H7 (cell line): ENCODE results near the gene ATP11A. TPM values are rescaled to one million over a fixed set of nuclear protein-coding genes. Genes with fewer than 3 reads are reported as not detected.
"Not testable (repeated sequence)": the region's sequence is repeated elsewhere in the genome, so short reads cannot be mapped to it uniquely, and the experiment has no call there.

Experiments used
- DNase-seq: peaks from one replicate; pipeline ENCODE4 v3.0.0; 2012
- H3K27me3 ChIP-seq: 2 replicates; pipeline ENCODE4 v1.6.0; 2011; ENCODE audit warnings: mild to moderate bottlenecking, low read length; ENCODE audit not compliant: control insufficient read depth, insufficient read depth
- H3K36me3 ChIP-seq: replicated peaks from 2 replicates; pipeline ENCODE4 v1.5.1; 2011; ENCODE audit warnings: low read length; ENCODE audit not compliant: control insufficient read depth, insufficient read depth
- H3K4me3 ChIP-seq: 2 replicates; pipeline ENCODE4 v1.5.1; 2011; ENCODE audit warnings: low read depth, mild to moderate bottlenecking, control low read depth, low read length, moderate library complexity; ENCODE audit not compliant: insufficient read depth
- total RNA-seq: library from RNA; depleted of rRNA; stranded (reverse); fragments of >200 nt; shearing (Covaris generic); gene quantifications from 2 replicates; pipeline ENCODE4 v1.2.3, GENCODE V29; 2014

The ATP11A gene
- total RNA-seq, 1 experiment from 2014 or later = 9.9 TPM

DNA sequence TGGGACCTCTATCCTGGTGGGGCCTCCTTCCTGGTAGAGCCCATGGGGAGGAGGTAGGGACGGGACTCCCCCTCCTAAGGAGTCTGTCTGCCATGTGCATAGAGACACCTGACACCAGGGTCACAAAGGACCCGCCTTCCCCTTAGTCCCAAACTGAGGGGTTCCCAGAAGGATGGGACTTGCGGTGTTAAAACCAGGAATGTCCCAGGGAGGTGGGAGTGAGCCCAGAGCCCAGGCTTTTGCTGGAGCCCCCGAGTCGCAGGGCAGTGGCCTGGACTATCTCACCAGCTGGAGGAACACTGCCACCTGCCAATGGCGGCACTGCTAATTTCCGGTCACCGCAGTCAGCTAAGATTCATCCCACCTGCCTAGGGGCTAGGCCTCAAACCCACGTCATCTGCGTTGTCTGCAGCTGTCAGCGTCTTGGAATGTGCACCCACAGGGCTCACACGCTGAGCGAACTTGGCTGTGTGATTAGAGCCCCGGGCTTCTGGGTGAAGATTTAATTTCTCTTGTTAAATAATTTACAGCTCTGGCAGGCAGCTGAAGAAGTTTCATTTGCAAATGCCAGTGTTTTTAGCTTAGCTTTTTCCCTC lies 31.9 kb upstream of the ATP11A start:
- DNase-seq = no peak
- no peaks in the 10 kb centered on the region for H3K36me3 ChIP-seq
- H3K4me3 ChIP-seq = no peak overlapping the region
- no peaks in the 10 kb centered on the region for H3K27me3 ChIP-seq

DNA sequence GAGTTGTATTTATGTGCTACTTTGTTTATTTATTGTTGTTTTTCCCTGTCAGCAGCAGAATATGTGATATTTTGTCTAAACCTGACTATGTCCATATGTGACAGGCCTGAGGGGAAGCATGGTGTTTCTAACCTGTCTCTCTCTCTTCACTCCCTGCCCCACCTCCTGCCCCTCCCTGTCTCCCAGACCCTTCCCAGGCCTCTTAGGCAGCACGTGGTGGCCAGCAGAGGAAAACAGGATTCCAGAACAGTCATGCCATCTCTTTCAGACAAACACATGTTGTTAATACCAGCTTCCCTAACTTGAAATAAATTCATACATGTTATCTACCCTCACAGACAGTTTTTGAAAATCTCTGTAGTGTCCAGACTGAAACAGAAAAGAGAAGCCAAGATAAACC lies 31.0 kb upstream of the ATP11A start:
- Histone ChIP-seq H3K4me3 (no peak overlapping the region), H3K36me3 (no peaks in the 10 kb centered on the region), H3K27me3 (no peaks in the 10 kb centered on the region)
- no peak for DNase-seq

DNA sequence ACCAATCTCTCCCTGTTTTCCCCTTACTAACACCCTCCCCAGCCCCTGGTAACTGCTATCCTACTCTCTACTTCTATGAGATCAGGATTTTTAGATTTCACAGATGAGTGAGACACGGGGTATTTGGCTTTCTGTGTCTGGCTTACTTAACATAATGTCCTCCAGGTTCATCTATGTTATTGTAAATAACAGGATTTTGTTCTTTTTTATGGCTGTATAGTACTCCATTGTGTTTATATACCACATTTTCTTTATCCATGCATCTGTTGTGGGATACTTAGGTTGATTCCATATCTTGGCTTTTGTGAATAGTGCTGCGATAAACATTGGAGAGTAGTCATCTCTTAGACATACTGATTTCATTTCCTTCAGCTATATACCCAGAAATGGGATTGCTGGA lies 28.5 kb upstream of the ATP11A start:
- no peak for DNase-seq
- H3K27me3 ChIP-seq = no peaks in the 10 kb centered on the region
- H3K36me3 ChIP-seq = no peaks in the 10 kb centered on the region
- no peak overlapping the region for H3K4me3 ChIP-seq

DNA sequence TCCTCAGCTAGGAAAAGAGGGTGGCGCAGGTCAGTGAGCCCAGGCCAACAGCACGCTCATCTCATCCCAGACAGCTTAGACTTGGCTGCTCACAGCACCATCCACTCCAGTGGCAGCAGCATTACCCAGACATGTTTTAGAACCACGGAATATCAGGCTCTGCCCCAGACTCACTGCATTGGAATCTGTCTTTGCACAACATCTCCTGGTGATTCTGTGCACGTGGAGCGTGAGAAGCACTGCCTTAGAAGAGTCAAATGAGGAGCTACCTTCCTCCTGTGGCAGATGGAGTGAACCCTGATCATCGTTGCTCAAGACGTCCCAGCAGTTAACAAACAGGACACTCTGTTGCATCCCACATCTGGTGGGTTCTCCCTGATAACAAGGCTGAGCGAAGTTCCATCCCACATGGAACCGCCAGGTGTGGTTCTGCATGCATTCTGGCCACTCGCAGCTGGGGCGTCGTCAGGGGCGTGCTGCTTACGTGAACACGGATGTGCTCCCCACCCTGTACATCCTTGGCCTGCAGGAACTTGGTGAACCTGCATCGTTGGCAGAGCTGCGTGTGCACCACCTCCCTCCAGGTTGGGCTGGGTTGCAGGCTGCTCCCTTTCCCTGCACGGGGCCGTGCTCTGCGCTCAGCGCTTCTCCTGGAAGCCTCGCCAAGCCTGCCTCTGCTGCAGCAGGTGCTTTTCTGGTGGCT lies 25.2 kb upstream of the ATP11A start:
- no peak for DNase-seq
- Histone ChIP-seq H3K27me3 (no peaks in the 10 kb centered on the region), H3K36me3 (no peaks in the 10 kb centered on the region), H3K4me3 (no peak overlapping the region)

DNA sequence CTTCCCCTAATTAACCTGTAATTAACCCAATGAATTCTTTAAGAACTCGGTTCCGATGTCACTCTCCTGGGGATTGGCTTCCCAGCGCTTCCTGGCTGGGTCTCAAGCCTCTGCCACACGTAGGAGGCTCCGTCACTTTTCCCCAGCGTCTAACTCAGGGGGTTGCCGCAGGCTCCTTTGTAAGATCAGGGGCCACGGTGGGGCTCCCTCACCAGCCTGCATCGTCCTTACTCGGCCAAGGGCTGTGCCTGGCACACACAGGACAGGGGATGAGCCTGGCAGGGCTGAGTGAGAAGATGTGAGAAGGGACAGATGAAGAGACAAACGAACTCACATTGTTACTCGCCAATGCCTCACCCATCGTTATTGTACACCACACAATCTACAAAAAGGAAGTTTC lies 20.9 kb upstream of the ATP11A start:
- Histone ChIP-seq H3K4me3 (no peak overlapping the region), H3K27me3 (no peaks in the 10 kb centered on the region), H3K36me3 (no peaks in the 10 kb centered on the region)
- DNase-seq = no peak

DNA sequence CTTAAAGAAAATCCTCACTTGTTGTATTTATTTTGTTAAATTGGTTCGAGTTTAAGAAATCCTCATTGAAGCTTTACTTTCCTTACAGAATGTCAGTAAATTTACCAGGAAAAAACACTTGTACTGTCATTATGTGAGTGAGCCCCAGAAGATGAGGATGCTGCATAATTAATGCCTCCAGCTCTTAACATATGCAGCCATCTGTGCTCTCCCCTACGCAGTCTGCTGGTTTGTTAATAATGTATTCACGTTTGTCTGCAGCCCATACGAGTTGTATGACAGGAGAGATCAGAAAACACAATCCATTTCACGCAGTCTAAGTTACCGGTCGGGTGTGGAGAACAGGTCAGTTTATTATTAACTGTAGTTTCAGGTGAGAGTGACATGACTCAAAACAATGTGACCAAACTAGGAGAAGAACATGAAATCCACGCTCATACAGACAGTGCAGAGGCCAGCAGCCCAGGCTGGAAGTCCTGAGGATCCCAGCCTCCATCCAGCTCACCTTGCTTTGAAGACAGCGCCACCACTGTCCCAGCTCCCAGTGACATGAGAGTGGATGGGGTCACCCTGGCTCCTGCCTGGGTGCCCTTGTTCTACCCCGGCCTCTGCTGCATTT lies 19.8 kb upstream of the ATP11A start:
- no peaks in the 10 kb centered on the region for H3K36me3 ChIP-seq
- H3K27me3 ChIP-seq = no peaks in the 10 kb centered on the region
- no peak overlapping the region for H3K4me3 ChIP-seq
- no peak for DNase-seq

DNA sequence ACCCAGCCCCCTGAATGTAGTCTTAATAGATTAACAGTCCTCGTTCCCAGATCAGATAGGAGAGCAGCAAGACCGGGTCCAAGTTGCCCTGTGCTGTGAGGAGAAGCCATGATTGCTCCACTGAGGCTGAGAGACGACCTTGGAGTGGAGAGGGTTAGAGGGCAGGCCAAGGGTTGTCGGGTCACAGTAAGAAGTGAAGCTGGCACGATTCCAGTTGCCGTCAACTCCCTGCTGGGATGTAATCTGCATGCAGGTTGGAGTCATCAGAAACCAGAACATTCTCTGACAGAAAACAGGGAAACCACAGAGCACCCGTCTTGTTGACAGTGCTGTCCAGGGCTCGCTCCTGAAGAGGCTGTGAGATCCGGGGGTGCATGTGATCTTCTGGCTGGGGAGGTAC lies 19.0 kb upstream of the ATP11A start:
- Histone ChIP-seq H3K36me3 (no peaks in the 10 kb centered on the region), H3K27me3 (no peaks in the 10 kb centered on the region), H3K4me3 (no peak overlapping the region)
- DNase-seq = no peak

DNA sequence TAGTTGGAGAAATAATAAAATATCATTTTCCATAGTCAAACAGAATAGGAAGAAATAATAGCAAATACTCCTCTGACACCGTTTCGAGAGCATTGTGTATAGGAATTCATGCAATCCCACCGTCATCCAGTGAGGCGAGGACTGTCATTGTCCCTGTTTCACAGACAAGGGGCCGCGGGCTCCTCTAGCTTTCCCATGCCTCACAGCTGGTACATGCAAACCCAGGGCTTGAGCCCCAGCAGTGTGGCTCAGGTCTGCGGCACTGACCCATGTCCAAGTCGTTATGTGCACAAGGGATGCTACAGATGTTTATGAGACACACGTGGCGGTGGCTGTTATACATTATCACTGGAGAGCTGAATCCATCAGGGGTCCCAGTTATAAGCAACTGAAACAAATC lies 18.5 kb upstream of the ATP11A start:
- no peak for DNase-seq
- H3K4me3 ChIP-seq = no peak overlapping the region

DNA sequence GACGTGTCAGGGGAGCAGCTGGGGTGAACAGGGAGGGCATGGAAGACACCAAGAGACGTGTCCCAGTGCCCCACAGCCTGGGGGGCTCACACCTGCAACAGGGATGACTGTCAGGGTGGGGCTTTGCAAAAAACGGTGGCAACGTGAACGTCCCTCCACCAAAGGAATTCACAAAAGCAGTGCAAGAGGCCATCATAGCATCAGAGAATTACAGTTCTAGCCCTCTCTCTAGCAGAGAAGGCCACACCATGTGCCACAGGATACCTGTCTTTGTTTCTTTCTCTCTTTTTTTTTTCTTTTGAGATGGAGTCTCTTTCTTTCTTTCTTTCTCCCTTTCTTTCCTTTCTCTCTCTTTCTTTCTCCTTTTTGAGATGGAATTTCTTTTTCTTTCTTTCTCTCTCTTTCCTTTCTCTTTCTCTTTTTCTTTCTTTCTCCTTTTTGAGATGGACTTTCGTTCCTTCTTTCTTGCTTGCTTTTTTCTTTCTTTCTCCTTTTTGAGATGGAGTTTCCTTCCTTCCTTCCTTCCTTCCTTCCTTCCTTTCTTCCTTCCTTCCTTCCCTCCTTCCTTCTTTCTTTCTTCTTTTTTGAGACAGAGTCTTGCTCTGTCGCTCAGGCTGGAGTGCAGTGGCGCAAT lies 17.1 kb upstream of the ATP11A start:
- H3K27me3 ChIP-seq = no peaks in the 10 kb centered on the region
- no peak overlapping the region for H3K4me3 ChIP-seq
- no peak for DNase-seq
- no peaks in the 10 kb centered on the region for H3K36me3 ChIP-seq

More for the DNA sequence above, 18.5 kb upstream of the ATP11A start:
- no peaks in the 10 kb centered on the region for H3K36me3 ChIP-seq
- no peaks in the 10 kb centered on the region for H3K27me3 ChIP-seq

DNA sequence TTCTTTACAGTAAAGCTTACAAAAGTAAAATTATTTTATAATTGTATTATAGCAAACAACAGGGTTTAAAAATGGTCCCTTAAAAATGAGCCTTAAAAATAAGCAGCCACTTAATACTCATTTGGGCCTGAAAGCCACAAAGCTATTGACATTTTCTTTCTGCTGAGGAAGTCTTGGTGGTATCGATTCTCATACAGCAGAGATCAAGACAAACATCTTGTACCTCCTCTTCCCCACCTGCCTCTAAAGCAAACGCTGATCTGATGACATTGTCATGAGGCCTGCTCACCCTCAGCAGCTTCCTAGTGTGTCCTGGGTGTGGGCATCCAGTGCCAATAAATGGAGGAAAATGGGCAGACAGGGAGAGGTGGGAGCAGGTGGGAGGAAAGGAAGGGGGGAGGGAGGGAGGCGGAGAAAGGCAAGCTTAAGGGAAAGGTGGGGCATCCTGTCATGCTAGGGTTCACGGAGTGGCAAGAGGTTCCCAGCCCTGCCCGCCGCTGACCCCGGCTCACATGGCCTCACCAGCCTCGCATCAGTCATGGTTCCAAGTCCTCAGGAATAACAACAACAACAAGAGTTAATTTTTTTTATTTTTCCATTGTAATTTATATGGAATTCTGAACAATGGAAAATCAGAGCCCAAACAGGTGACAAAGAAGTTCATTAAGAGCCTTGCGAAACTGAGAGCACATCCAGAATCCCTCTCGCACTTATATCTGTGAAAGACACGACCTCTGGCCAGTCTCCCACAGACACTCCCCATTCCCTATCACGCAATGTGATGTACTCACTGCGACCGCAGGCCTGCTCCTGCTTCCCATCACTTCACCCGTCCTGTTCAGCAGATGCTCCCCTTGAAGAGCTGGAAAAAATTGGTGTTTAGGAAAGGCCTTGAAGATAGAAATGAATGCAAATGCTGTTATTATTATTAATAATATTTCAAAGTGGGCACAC lies 15.1 kb upstream of the ATP11A start:
- no peak for DNase-seq
- H3K36me3 ChIP-seq = no peaks in the 10 kb centered on the region

DNA sequence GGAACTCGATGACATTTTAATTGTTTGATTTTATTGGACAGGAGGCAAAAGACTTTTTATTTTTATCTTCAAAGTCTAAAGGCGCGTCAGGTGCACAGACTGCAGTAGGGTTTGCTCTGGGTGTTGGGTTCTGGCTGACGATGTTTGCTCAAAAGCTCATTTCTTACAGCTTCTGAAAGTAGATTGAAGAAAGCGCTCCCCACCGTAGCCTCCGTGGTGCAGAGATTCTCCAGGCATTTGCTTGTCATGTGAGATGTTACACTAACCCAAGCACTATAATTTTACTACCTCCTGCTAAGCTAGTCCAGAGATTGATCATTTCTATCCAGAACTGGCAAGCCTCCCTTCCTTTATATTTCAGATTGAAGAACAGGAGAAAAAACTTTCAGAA lies 14.5 kb upstream of the ATP11A start:
- Histone ChIP-seq H3K36me3 (no peaks in the 10 kb centered on the region), H3K4me3 (no peak overlapping the region), H3K27me3 (no peaks in the 10 kb centered on the region)
- DNase-seq = no peak

More for the DNA sequence above, 15.1 kb upstream of the ATP11A start:
- no peak overlapping the region for H3K4me3 ChIP-seq
- H3K27me3 ChIP-seq = no peaks in the 10 kb centered on the region

DNA sequence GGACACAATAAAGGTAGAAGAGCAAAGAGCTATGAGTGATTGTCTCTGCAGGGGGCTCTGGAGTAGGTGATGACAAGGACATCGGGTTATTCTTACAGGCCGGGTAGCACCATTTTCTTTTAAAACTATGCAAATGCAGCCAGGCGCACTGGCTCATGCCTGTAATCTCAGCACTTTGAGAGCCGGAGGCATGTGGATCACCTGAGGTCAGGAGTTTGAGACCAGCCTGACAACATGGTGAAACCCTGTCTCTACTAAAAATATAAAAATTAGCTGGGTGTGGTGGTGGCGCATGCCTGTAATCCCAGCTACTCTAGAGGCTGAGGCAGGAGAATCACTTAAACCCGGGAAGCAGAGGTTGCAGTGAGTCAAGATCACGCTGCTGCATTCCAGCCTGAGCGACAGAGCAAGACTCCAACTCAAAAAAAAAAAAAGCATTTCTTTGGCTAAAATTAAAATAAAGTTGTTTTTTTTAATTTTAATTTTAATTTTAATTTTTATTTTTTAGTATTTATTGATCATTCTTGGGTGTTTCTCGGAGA lies 12.3 kb upstream of the ATP11A start:
- not testable (repeated sequence) for H3K36me3 ChIP-seq, H3K4me3 ChIP-seq, H3K27me3 ChIP-seq, DNase-seq

DNA sequence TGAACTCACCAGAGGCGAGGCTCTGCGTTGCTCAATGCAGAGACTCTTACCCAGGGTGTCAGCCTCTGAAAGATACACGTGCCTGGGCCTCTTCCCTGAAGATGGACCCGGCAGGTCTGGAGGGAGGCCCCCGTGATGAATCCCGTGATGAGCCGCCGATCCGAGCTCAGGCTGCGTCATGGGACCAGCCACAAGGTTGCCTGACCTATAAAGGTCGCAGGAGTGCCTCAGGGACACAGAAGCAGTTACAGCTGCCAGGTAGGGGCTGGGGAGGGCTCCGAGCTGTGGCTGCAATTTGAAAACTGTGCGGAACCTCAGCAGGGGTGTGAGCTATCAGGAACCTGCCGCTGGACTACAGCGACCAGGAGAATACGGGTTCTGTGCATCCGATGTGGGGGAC lies 10.5 kb upstream of the ATP11A start:
- Histone ChIP-seq H3K36me3 (no peaks in the 10 kb centered on the region), H3K4me3 (no peak overlapping the region), H3K27me3 (no peaks in the 10 kb centered on the region)
- DNase-seq = peak; percentile 13
